Measurements from ENCODE around the gene SMAD9. TPM values are rescaled to one million over a fixed set of nuclear protein-coding genes. Genes with fewer than 3 reads are reported as not detected.

The SMAD9 gene
- total and polyA plus RNA-seq, 2 of the 4 experiments (the other 2 are of a cell fraction), result 3.2 to 4.8 TPM

DNA sequence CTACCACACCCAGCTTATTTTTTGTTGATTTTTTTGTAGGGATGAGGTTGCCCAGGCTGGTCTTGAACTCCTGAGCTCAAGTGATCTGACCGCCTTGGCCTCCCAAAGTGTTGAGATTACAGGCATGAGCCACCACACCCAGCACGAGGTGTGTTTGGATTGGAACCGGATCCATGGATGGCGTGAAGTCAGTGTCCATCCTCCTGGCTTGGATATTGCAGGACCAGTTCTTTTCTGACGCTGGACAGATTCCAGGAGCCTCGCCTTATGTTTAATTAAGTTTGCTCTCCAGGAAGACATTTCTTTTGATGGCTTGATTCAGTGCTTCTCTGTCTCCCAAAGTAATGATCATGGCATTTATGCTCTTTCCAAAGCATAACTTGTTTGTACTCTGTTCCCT is 115.5 kb downstream of the SMAD9 start:
- ChIA-PET CTCF (no interaction called here), POLR2A (ENCODE audit: unreplicated experiment) (no interaction called here)
- Histone ChIP-seq H3K27me3 (ENCODE audit: control insufficient read depth, insufficient read depth, low read length) (peaks cover 4% of the 10 kb centered on the region), H4K8ac (ENCODE audit: low read depth in 2 of 2, low read length in 2 of 2) (no peak overlapping the region), H2BK20ac (ENCODE audit: low read depth, low read length) (no peak overlapping the region), H3K9ac (ENCODE audit: low read depth, low read length) (no peak overlapping the region), H3K23ac (ENCODE audit: low read depth, low read length) (no peak overlapping the region), H2AK5ac (ENCODE audit: low read depth, low read length) (no peak overlapping the region), H3K36me3 (ENCODE audit: control insufficient read depth, insufficient read depth, low read length) (no peaks in the 10 kb centered on the region), H3K4me2 (ENCODE audit: low read depth, low read length) (no peak overlapping the region), H4K5ac (ENCODE audit: low read depth, low read length) (no peak overlapping the region), H3K4ac (ENCODE audit: low read depth, low read length) (no peak overlapping the region), H3K27ac (ENCODE audit: insufficient read depth, low read length) (no peak overlapping the region), H3K9me3 (ENCODE audit: control insufficient read depth, insufficient read depth, low read length) (no peaks in the 10 kb centered on the region), H3K4me1 (ENCODE audit: control insufficient read depth, insufficient read depth, low read length) (no peaks in the 10 kb centered on the region), H4K20me1 (ENCODE audit: insufficient read depth, low read length) (no peaks in the 10 kb centered on the region), H3K18ac (ENCODE audit: low read depth, low read length) (no peak overlapping the region), H3K14ac (replicated peaks; ENCODE audit: low read depth, low read length) (no peak overlapping the region), H3K4me3 (ENCODE audit: insufficient read depth, low read depth, low read length) (no peak overlapping the region), H2AFZ (replicated peaks; ENCODE audit: low read length, poor library complexity) (no peak overlapping the region), H4K91ac (ENCODE audit: insufficient read depth, low read depth, low read length) (no peak overlapping the region), H2BK5ac (ENCODE audit: low read depth, low read length, poor library complexity, severe bottlenecking) (no peak overlapping the region), H2BK120ac (ENCODE audit: low read depth, low read length) (no peak overlapping the region), H2AK9ac (replicated peaks; ENCODE audit: low read depth, low read length, poor library complexity) (no peak overlapping the region), H2BK15ac (ENCODE audit: low read depth, low read length) (no peak overlapping the region), H3K9me1 (ENCODE audit: insufficient read depth, low read length) (no peaks in the 10 kb centered on the region), H3K79me1 (ENCODE audit: low read depth in 1 of 2, low read length in 2 of 2) (no peaks in the 10 kb centered on the region), H3K56ac (ENCODE audit: extremely low read depth, insufficient read depth, low read length) (no peak overlapping the region)
- TF ChIP-seq USF2 (IDR thresholded peaks at IDR 0.05; ENCODE audit: low read depth, low read length), result no peak
- no peak for TF ChIP-seq BHLHE40 (IDR thresholded peaks at IDR 0.05; ENCODE audit: low read depth, low read length)
- no peak for TF ChIP-seq RAD21 (IDR thresholded peaks at IDR 0.05; ENCODE audit: low read length)
- TF ChIP-seq RFX5 (IDR thresholded peaks at IDR 0.05; ENCODE audit: low read depth, low read length), result no peak
- TF ChIP-seq NFE2L2 (IDR thresholded peaks at IDR 0.05; ENCODE audit: low read depth, low read length), result no peak
- no peak for TF ChIP-seq RCOR1 (IDR thresholded peaks at IDR 0.05; ENCODE audit: insufficient replicate concordance, low read length)
- no peak for TF ChIP-seq CEBPB (IDR thresholded peaks at IDR 0.05; ENCODE audit: low read depth, low read length)
- no peak for TF ChIP-seq SMC3 (IDR thresholded peaks at IDR 0.05; ENCODE audit: low read depth, low read length)
- TF ChIP-seq, protein P1, sequence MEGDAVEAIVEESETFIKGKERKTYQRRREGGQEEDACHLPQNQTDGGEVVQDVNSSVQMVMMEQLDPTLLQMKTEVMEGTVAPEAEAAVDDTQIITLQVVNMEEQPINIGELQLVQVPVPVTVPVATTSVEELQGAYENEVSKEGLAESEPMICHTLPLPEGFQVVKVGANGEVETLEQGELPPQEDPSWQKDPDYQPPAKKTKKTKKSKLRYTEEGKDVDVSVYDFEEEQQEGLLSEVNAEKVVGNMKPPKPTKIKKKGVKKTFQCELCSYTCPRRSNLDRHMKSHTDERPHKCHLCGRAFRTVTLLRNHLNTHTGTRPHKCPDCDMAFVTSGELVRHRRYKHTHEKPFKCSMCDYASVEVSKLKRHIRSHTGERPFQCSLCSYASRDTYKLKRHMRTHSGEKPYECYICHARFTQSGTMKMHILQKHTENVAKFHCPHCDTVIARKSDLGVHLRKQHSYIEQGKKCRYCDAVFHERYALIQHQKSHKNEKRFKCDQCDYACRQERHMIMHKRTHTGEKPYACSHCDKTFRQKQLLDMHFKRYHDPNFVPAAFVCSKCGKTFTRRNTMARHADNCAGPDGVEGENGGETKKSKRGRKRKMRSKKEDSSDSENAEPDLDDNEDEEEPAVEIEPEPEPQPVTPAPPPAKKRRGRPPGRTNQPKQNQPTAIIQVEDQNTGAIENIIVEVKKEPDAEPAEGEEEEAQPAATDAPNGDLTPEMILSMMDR (conservative IDR thresholded peaks at IDR 0.05; ENCODE audit: low read depth, low read length), result no peak
- TF ChIP-seq MAFK (IDR thresholded peaks at IDR 0.05; ENCODE audit: low read depth, low read length), result no peak
- no peak for TF ChIP-seq CHD1 (IDR thresholded peaks at IDR 0.05; ENCODE audit: low read depth, low read length)
- TF ChIP-seq, protein P2, sequence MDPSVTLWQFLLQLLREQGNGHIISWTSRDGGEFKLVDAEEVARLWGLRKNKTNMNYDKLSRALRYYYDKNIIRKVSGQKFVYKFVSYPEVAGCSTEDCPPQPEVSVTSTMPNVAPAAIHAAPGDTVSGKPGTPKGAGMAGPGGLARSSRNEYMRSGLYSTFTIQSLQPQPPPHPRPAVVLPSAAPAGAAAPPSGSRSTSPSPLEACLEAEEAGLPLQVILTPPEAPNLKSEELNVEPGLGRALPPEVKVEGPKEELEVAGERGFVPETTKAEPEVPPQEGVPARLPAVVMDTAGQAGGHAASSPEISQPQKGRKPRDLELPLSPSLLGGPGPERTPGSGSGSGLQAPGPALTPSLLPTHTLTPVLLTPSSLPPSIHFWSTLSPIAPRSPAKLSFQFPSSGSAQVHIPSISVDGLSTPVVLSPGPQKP (IDR thresholded peaks at IDR 0.05; ENCODE audit: borderline replicate concordance, low read depth, low read length), result no peak
- no peak for TF ChIP-seq FOS (IDR thresholded peaks at IDR 0.05; ENCODE audit: low read depth, low read length)
- DNase-seq (no peak), ATAC-seq (ENCODE audit: low read depth) (no peak)
- WGBS, 2 experiments (ENCODE audit: extremely low coverage in 2 of 2, insufficient read length in 1 of 2), result 63% methylated on average over 2 of the region's 6 CpGs; no CpG with 5 or more reads in 1 of the 2 experiments
- in situ Hi-C loops (cut with MboI; ENCODE audit: low sequenced_read_pairs), result no loop called here
- no TSS peak for BruUV-seq (replicated peaks)
- intact Hi-C loops (cut with micrococcal nuclease), result no loop called here
- dilution Hi-C loops (cut with HindIII; ENCODE audit: low sequenced_read_pairs, unreplicated experiment), result no loop called here
